Middle frontal gyrus (tissue), 1 donor: ENCODE measurements around the gene CA9.

Source experiments
- DNase-seq: peaks from one replicate; pipeline ENCODE4 v3.0.0-alpha.2; 2015; ENCODE audit warnings: low spot score; ENCODE audit errors: extremely low spot score

The CA9 gene

GRCh38 chr9:35675204-35675603, 1.5 kb downstream of the CA9 start:
- no peak for DNase-seq

DNA sequence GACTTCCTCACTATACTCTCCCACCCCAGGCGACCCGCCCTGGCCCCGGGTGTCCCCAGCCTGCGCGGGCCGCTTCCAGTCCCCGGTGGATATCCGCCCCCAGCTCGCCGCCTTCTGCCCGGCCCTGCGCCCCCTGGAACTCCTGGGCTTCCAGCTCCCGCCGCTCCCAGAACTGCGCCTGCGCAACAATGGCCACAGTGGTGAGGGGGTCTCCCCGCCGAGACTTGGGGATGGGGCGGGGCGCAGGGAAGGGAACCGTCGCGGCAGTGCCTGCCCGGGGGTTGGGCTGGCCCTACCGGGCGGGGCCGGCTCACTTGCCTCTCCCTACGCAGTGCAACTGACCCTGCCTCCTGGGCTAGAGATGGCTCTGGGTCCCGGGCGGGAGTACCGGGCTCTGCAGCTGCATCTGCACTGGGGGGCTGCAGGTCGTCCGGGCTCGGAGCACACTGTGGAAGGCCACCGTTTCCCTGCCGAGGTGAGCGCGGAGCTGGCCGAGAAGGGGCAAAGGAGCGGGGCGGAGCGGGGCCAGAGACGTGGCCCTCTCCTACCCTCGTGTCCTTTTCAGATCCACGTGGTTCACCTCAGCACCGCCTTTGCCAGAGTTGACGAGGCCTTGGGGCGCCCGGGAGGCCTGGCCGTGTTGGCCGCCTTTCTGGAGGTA, 2.1 kb downstream of the CA9 start:
- DNase-seq: no peak

DNA sequence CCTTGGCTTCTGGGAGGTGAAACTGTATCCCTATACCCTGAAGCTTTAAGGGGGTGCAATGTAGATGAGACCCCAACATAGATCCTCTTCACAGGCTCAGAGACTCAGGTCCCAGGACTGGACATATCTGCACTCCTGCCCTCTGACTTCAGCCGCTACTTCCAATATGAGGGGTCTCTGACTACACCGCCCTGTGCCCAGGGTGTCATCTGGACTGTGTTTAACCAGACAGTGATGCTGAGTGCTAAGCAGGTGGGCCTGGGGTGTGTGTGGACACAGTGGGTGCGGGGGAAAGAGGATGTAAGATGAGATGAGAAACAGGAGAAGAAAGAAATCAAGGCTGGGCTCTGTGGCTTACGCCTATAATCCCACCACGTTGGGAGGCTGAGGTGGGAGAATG, 5.4 kb downstream of the CA9 start:
- no peak for DNase-seq

- no peak for DNase-seq
These were observed 6.1 kb downstream of the CA9 start for GRCh38 chr9:35679766-35680330.

DNA sequence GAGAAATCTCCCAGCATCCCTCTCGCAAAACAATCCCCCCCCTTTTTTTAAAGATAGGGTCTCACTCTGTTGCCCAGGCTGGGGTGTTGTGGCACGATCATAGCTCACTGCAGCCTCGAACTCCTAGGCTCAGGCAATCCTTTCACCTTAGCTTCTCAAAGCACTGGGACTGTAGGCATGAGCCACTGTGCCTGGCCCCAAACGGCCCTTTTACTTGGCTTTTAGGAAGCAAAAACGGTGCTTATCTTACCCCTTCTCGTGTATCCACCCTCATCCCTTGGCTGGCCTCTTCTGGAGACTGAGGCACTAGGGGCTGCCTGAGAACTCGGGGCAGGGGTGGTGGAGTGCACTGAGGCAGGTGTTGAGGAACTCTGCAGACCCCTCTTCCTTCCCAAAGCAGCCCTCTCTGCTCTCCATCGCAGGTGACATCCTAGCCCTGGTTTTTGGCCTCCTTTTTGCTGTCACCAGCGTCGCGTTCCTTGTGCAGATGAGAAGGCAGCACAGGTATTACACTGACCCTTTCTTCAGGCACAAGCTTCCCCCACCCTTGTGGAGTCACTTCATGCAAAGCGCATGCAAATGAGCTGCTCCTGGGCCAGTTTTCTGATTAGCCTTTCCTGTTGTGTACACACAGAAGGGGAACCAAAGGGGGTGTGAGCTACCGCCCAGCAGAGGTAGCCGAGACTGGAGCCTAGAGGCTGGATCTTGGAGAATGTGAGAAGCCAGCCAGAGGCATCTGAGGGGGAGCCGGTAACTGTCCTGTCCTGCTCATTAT, 6.8 kb downstream of the CA9 start:
- no peak for DNase-seq

GRCh38 chr9:35681341-35682002, 7.7 kb downstream of the CA9 start:
- DNase-seq: no peak

- no peak for DNase-seq
These were observed 8.3 kb downstream of the CA9 start for GRCh38 chr9:35682051-35682450.

DNA sequence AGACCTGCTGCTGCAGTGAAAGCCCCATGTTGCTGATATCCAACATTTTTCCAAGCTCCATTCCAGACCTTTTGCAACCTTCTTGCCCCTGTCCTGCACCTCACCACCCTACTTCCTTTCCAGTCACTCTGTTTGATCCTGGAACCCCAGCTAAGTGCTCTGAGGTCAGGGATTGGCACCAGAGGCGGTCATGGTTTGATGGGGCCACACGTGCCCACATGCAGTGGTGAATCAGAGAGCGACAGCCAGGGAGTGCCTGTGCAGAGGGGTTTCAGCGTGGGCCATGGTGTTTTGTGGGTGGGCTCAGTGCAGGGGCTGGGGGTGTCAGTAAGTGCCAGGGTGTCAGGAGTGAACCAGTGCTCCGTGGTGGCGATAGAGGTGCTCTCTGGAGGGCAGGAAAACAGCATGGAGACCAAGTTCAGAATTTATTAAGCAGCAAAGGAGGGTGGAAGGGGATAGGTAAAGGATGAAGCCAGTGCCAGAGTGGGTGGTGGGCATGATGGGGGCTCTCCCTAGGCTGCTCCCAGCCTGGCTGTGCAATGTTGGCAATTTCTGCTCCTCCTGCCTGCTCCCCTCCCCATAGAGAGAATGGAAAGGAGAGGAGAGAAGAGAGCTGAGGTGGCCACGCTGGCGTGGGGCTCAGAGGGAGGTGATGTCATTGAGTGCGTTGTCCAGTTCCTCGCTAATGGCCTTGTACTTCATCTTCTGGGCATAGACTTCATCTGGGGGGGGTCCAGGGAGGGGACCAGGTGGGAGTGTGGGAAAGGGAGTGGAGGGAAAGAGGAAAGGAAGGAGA, 9.0 kb downstream of the CA9 start:
- no peak for DNase-seq

- no peak for DNase-seq
These were observed 9.6 kb downstream of the CA9 start for GRCh38 chr9:35683323-35683722.

DNA sequence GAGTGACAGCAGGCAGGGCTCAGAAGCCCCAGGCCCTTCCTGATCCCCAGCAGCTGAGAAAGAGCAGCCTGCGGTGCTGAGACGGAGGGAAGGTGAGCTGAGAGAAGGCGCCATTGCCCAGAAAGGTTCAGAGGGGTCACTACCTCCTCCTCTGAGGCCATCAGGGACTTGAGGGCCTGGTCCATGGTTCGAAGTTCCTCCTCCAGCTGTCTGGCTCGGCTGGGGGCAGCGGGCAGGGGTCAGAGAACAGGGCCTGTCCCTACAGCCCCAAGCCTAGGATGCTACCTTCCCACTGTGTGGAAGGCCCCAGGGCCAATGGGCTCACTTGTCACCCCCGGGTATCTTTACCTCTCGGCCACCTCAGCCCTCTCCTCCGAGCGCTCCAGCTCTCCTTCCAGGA, 11.2 kb downstream of the CA9 start:
- no peak for DNase-seq

- DNase-seq: no peak
These were observed 11.8 kb downstream of the CA9 start for GRCh38 chr9:35685506-35685905.

GRCh38 chr9:35686222-35687203, 12.8 kb downstream of the CA9 start:
- DNase-seq: no peak

DNA sequence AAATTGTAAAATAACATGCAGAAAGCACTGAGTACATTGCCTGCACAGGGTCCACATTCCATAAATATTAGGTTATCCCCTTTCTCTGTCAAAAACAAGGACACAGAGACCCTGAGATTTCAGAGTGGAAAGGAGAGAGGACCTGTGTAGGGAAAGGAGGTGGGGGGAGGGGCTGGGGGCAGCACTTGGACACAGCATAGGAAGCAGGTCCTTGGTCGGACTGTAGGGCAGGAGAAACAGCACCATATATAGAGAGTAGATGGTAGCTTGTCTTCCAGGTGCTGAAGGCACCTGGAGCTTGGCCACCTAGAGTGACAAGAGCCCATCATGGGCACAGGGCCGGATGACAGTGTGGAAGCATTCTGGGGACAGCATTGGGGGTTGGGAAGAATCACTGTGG, 13.6 kb downstream of the CA9 start:
- DNase-seq: no peak

- no peak for DNase-seq
These were observed 14.3 kb downstream of the CA9 start for GRCh38 chr9:35687972-35688557.

GRCh38 chr9:35688558-35689541, 15.1 kb downstream of the CA9 start:
- DNase-seq: peak; percentile 37

DNA sequence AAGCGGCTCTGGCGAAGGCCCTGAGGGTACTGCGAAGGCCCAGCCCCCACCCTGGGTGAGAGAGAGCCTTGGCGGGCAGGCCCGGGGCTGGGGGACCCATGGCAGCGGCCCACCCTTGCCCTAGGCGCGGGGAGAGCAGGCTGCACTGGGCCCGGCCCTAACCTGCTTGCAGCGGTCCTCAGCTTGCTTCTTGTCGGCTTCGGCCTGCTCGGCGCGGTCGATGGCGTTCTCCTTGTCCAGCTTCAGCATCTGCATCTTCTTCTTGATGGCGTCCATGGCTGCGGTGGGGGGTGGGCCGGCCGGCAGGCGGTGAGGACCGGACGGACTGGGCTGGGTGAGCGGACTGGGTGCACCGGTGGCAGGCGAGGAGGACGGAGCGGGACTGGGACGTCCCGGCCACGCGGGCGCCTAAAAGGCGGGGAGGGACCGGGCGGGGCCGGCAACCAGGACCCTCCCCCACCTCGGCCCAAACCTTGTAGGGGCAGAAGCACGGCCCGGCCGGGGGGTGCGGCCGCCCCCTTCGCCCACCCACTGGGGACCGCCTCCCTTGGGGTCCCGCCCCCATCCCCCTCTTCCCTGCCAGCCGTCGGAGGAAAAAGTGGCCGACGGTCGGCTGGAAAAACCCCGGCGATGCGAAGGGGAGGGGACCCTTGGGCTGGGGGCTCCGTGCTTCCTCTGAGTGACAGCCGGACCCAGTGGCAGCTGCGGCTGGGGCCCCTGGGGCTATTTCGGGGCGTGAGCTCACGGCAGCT, 16.0 kb downstream of the CA9 start, which contains the start of gene TPM2:
TPM2 (minus strand) TSS at position 384 of the 752 bp plus-strand sequence; CDS start at position 276, 108 bp downstream.
- DNase-seq: no peak

DNA sequence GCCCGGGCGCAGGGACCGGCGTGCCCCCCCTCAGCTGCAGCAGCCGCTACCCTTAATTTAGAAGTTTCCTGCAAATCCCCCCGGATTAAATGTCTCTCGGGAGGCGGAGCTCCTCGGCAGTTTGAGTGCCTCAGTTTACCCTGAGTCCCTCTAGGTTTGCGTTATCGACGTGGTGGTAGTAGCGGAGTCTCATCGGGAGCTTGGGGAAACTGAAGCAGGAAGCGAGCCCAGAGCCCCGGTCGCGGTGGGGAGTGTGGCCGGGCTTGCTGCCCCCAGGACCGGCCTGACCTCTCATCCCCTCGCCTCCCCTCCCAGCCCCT, 16.5 kb downstream of the CA9 start:
- DNase-seq: no peak
